HAP-1 (cell line): ENCODE results near the gene COPZ1.
"Not testable (repeated sequence)": the region's sequence is repeated elsewhere in the genome, so short reads cannot be mapped to it uniquely, and the experiment has no call there.

Source experiments
- DNase-seq, 2 experiments: peaks; one replicate each; pipeline ENCODE4 v3.0.0-alpha.2; 2016 to 2020; ENCODE audit warnings: low spot score in 2 of 2
- H3K27me3 ChIP-seq: fragments of 250-450 bp; sonication (Bioruptor Pico); 2 replicates; pipeline ENCODE4 v1.5.1; 2020; ENCODE audit warnings: low read depth, mild to moderate bottlenecking, moderate library complexity
- H3K36me3 ChIP-seq: fragments of 250-450 bp; sonication (Bioruptor Pico); replicated peaks from 2 replicates; pipeline ENCODE4 v1.5.1; 2020; ENCODE audit warnings: mild to moderate bottlenecking
- H3K4me1 ChIP-seq: fragments of 250-450 bp; sonication (Bioruptor Pico); 2 replicates; pipeline ENCODE4 v1.5.1; 2020; ENCODE audit warnings: mild to moderate bottlenecking
- H3K4me3 ChIP-seq: fragments of 250-450 bp; sonication (Bioruptor Pico); 2 replicates; pipeline ENCODE4 v1.5.1; 2020; ENCODE audit warnings: mild to moderate bottlenecking, moderate library complexity
- H3K9me3 ChIP-seq: fragments of 250-450 bp; sonication (Bioruptor Pico); 2 replicates; pipeline ENCODE4 v1.5.1; 2020; ENCODE audit warnings: mild to moderate bottlenecking, moderate library complexity
- in situ Hi-C: fragments of 300-500 bp; cut with MboI; formaldehyde crosslinking; loops from 3 replicates; pipeline ENCODE4 v1.14.3; 2020; ENCODE audit warnings: low sequenced_read_pairs, inconsistent platforms, mixed read lengths

COPZ1 gene

GRCh38 chr12:54352891-54353874 is 28.3 kb downstream of the COPZ1 start:
- no peak for DNase-seq
- Histone ChIP-seq H3K4me3 (no peak overlapping the region), H3K27me3 (no peaks in the 10 kb centered on the region), H3K36me3 (peaks cover 36% of the 10 kb centered on the region), H3K4me1 (peaks cover 34% of the 10 kb centered on the region), H3K9me3 (no peaks in the 10 kb centered on the region)
- in situ Hi-C loops, result loop anchor here (25.0 kb wide), 1 partner anchor 366 kb away; the partner anchor contains the start of gene HOXC10

- not testable (repeated sequence) for H3K4me3 ChIP-seq, H3K27me3 ChIP-seq, DNase-seq, H3K9me3 ChIP-seq
- Histone ChIP-seq H3K4me1 (peaks cover 41% of the 10 kb centered on the region), H3K36me3 (peaks cover 25% of the 10 kb centered on the region)
- in situ Hi-C loops, result loop anchor here (25.0 kb wide), 1 partner anchor 367 kb away; the partner anchor contains the start of gene HOXC10
Observed at GRCh38 chr12:54354271-54354670, 29.3 kb downstream of the COPZ1 start.

GRCh38 chr12:54355104-54355815 is 30.3 kb downstream of the COPZ1 start:
- in situ Hi-C loops, result loop anchor here (25.0 kb wide), 1 partner anchor 368 kb away; the partner anchor contains the start of gene HOXC10
- Histone ChIP-seq H3K4me1 (peaks cover 49% of the 10 kb centered on the region), H3K27me3 (no peaks in the 10 kb centered on the region), H3K4me3 (no peak overlapping the region), H3K9me3 (no peaks in the 10 kb centered on the region), H3K36me3 (peaks cover 15% of the 10 kb centered on the region)
- DNase-seq, result no peak

- in situ Hi-C loops, result loop anchor here (25.0 kb wide), 1 partner anchor 369 kb away; the partner anchor contains the start of gene HOXC10
- H3K4me1 ChIP-seq, result peaks cover 50% of the 10 kb centered on the region
Observed at GRCh38 chr12:54356228-54356627, 31.3 kb downstream of the COPZ1 start.

GRCh38 chr12:54356951-54357356 is 32.0 kb downstream of the COPZ1 start:
- H3K36me3 ChIP-seq, result peaks cover 1% of the 10 kb centered on the region
- in situ Hi-C loops, result loop anchor here (25.0 kb wide), 1 partner anchor 370 kb away; the partner anchor contains the start of gene HOXC10
- DNase-seq, result peak in 1 of 2 experiments; percentile 38
- H3K27me3 ChIP-seq, result no peaks in the 10 kb centered on the region
- peaks cover 43% of the 10 kb centered on the region for H3K4me1 ChIP-seq
- no peaks in the 10 kb centered on the region for H3K9me3 ChIP-seq
- no peak overlapping the region for H3K4me3 ChIP-seq

More at GRCh38 chr12:54356228-54356627, 31.3 kb downstream of the COPZ1 start:
- Histone ChIP-seq H3K4me3 (no peak overlapping the region), H3K36me3 (peaks cover 8% of the 10 kb centered on the region), H3K9me3 (no peaks in the 10 kb centered on the region), H3K27me3 (no peaks in the 10 kb centered on the region)
- DNase-seq, result no peak

- Histone ChIP-seq H3K4me3 (peak overlapping the region; percentile 42; the same call in 1 of the 2 replicates), H3K27me3 (no peaks in the 10 kb centered on the region), H3K9me3 (no peaks in the 10 kb centered on the region), H3K4me1 (peaks cover 36% of the 10 kb centered on the region), H3K36me3 (no peaks in the 10 kb centered on the region)
- DNase-seq, result no peak
- in situ Hi-C loops, result loop anchor here (25.0 kb wide), 1 partner anchor 370 kb away; the partner anchor contains the start of gene HOXC10
Observed at GRCh38 chr12:54357506-54358190, 32.7 kb downstream of the COPZ1 start.

GRCh38 chr12:54358191-54358944 is 33.4 kb downstream of the COPZ1 start:
- Histone ChIP-seq H3K9me3 (no peaks in the 10 kb centered on the region), H3K27me3 (no peaks in the 10 kb centered on the region), H3K36me3 (no peaks in the 10 kb centered on the region), H3K4me3 (peak overlapping the region; percentile 42), H3K4me1 (peaks cover 31% of the 10 kb centered on the region)
- in situ Hi-C loops, result loop anchor here (25.0 kb wide), 1 partner anchor 371 kb away; the partner anchor contains the start of gene HOXC10
- peak in 1 of 2 experiments; percentile 48 for DNase-seq

GRCh38 chr12:54358945-54359761 is 34.2 kb downstream of the COPZ1 start:
- peaks cover 31% of the 10 kb centered on the region for H3K4me1 ChIP-seq
- in situ Hi-C loops, result loop anchor here (25.0 kb wide), 1 partner anchor 372 kb away; the partner anchor contains the start of gene HOXC10
- no peaks in the 10 kb centered on the region for H3K9me3 ChIP-seq
- peak overlapping the region; percentile 42 for H3K4me3 ChIP-seq
- H3K36me3 ChIP-seq, result no peaks in the 10 kb centered on the region
- H3K27me3 ChIP-seq, result no peaks in the 10 kb centered on the region
- peak; percentile 98 to 99 for DNase-seq

GRCh38 chr12:54359762-54360351 is 34.9 kb downstream of the COPZ1 start:
- H3K36me3 ChIP-seq, result no peaks in the 10 kb centered on the region
- no peaks in the 10 kb centered on the region for H3K27me3 ChIP-seq
- no peak for DNase-seq
- H3K9me3 ChIP-seq, result no peaks in the 10 kb centered on the region
- H3K4me3 ChIP-seq, result peak overlapping the region; percentile 25
- in situ Hi-C loops, result loop anchor here (25.0 kb wide), 1 partner anchor 373 kb away; the partner anchor contains the start of gene HOXC10
- H3K4me1 ChIP-seq, result peaks cover 31% of the 10 kb centered on the region

GRCh38 chr12:54360717-54361456 is 36.0 kb downstream of the COPZ1 start:
- in situ Hi-C loops, result loop anchor here (25.0 kb wide), 1 partner anchor 374 kb away; the partner anchor contains the start of gene HOXC10
- peak; percentile 75 to 92 for DNase-seq

GRCh38 chr12:54363047-54363446 is 38.1 kb downstream of the COPZ1 start:
- no peaks in the 10 kb centered on the region for H3K36me3 ChIP-seq
- no peak for DNase-seq
- peaks cover 23% of the 10 kb centered on the region for H3K4me1 ChIP-seq
- no peak overlapping the region for H3K4me3 ChIP-seq
- no peaks in the 10 kb centered on the region for H3K9me3 ChIP-seq
- in situ Hi-C loops, result loop anchor here (25.0 kb wide), 1 partner anchor 376 kb away; the partner anchor contains the start of gene HOXC10
- H3K27me3 ChIP-seq, result no peaks in the 10 kb centered on the region

More at GRCh38 chr12:54360717-54361456, 36.0 kb downstream of the COPZ1 start:
- Histone ChIP-seq H3K4me1 (peaks cover 31% of the 10 kb centered on the region), H3K9me3 (no peaks in the 10 kb centered on the region), H3K4me3 (no peak overlapping the region), H3K27me3 (no peaks in the 10 kb centered on the region), H3K36me3 (no peaks in the 10 kb centered on the region)
